Karpas-422 (cell line): Measurements from ENCODE around the gene LOC101059915.
"Not testable (repeated sequence)": the region's sequence is repeated elsewhere in the genome, so short reads cannot be mapped to it uniquely, and the experiment has no call there.

ENCODE experiments used
- DNase-seq: peaks from one replicate; pipeline ENCODE4 v3.0.0-alpha.2; 2015
- H2AFZ ChIP-seq: fragments of 200-600 bp; sonication (generic); 2 replicates; pipeline ENCODE4 v1.6.1; 2014; ENCODE audit warnings: antibody characterized with exemption, low read length, mixed read lengths
- H3K27ac ChIP-seq: fragments of 200-600 bp; sonication (generic); 2 replicates; pipeline ENCODE4 v1.5.1; 2014; ENCODE audit warnings: mild to moderate bottlenecking, low read length, moderate library complexity
- H3K27me3 ChIP-seq: fragments of 200-600 bp; sonication (generic); 2 replicates; pipeline ENCODE4 v1.6.1; 2014; ENCODE audit warnings: low read length, mixed read lengths
- H3K36me3 ChIP-seq: fragments of 200-600 bp; sonication (generic); 2 replicates; pipeline ENCODE4 v1.6.1; 2014; ENCODE audit warnings: low read length, mixed read lengths; ENCODE audit not compliant: insufficient read depth
- H3K4me1 ChIP-seq: fragments of 200-600 bp; sonication (generic); 2 replicates; pipeline ENCODE4 v1.6.1; 2014; ENCODE audit warnings: mild to moderate bottlenecking, low read length, mixed read lengths
- H3K4me2 ChIP-seq: fragments of 200-600 bp; sonication (generic); 2 replicates; pipeline ENCODE4 v1.6.1; 2014; ENCODE audit warnings: low read length, low read depth, mild to moderate bottlenecking; ENCODE audit not compliant: poor library complexity, severe bottlenecking
- H3K4me3 ChIP-seq: fragments of 200-600 bp; sonication (generic); 2 replicates; pipeline ENCODE4 v1.5.1; 2014; ENCODE audit warnings: mild to moderate bottlenecking, antibody characterized with exemption, low read length, mixed read lengths
- H3K79me2 ChIP-seq: fragments of 200-600 bp; sonication (generic); 2 replicates; pipeline ENCODE4 v1.6.1; 2014; ENCODE audit warnings: mild to moderate bottlenecking, low read length, mixed read lengths
- H3K9ac ChIP-seq: fragments of 200-600 bp; sonication (generic); 2 replicates; pipeline ENCODE4 v1.6.0; 2014; ENCODE audit warnings: low read length
- H3K9me2 ChIP-seq: fragments of 200-600 bp; sonication (generic), shearing (Covaris generic); replicated peaks from 2 replicates; pipeline ENCODE4 v1.6.0; 2014; ENCODE audit warnings: mild to moderate bottlenecking, low read length, moderate library complexity; ENCODE audit not compliant: insufficient read depth
- H3K9me3 ChIP-seq: fragments of 300-700, 200-600 bp; sonication (generic); 2 replicates; pipeline ENCODE4 v1.6.1; 2014; ENCODE audit warnings: low read length, mixed read lengths
- H4K20me1 ChIP-seq: fragments of 200-600 bp; sonication (generic); 2 replicates; pipeline ENCODE4 v1.6.1; 2014; ENCODE audit warnings: mild to moderate bottlenecking, antibody characterized with exemption, low read length, low read depth; ENCODE audit not compliant: insufficient read depth

LOC101059915 gene

GRCh38 chrX:71636438-71637252 is 30.7 kb upstream of the LOC101059915 start:
- no peak overlapping the region for H3K27ac ChIP-seq
- no peak for DNase-seq
- H3K4me2 ChIP-seq: no peak overlapping the region
- no peaks in the 10 kb centered on the region for H4K20me1 ChIP-seq
- no peaks in the 10 kb centered on the region for H3K36me3 ChIP-seq
- H3K9ac ChIP-seq: no peak overlapping the region
- no peak overlapping the region for H3K4me3 ChIP-seq
- no peaks in the 10 kb centered on the region for H3K9me2 ChIP-seq
- H2AFZ ChIP-seq: no peak overlapping the region
- peaks cover 7% of the 10 kb centered on the region for H3K4me1 ChIP-seq
- no peaks in the 10 kb centered on the region for H3K79me2 ChIP-seq
- no peaks in the 10 kb centered on the region for H3K9me3 ChIP-seq
- H3K27me3 ChIP-seq: no peaks in the 10 kb centered on the region

GRCh38 chrX:71637253-71637618 is 30.1 kb upstream of the LOC101059915 start:
- no peaks in the 10 kb centered on the region for H3K9me2 ChIP-seq
- no peaks in the 10 kb centered on the region for H3K36me3 ChIP-seq
- H3K79me2 ChIP-seq: no peaks in the 10 kb centered on the region
- no peak overlapping the region for H3K27ac ChIP-seq
- no peaks in the 10 kb centered on the region for H3K9me3 ChIP-seq
- no peak overlapping the region for H3K4me2 ChIP-seq
- no peak overlapping the region for H3K4me3 ChIP-seq
- H3K4me1 ChIP-seq: peaks cover 7% of the 10 kb centered on the region
- no peaks in the 10 kb centered on the region for H4K20me1 ChIP-seq
- H3K27me3 ChIP-seq: no peaks in the 10 kb centered on the region
- no peak overlapping the region for H3K9ac ChIP-seq
- no peak overlapping the region for H2AFZ ChIP-seq
- no peak for DNase-seq

GRCh38 chrX:71637848-71638247 is 29.5 kb upstream of the LOC101059915 start:
- Histone ChIP-seq H3K9me2 (no peaks in the 10 kb centered on the region), H4K20me1 (no peaks in the 10 kb centered on the region), H3K4me2 (no peak overlapping the region), H3K9me3 (no peaks in the 10 kb centered on the region), H3K4me3 (no peak overlapping the region), H3K9ac (no peak overlapping the region), H3K36me3 (no peaks in the 10 kb centered on the region), H2AFZ (no peak overlapping the region), H3K27me3 (no peaks in the 10 kb centered on the region), H3K79me2 (no peaks in the 10 kb centered on the region), H3K4me1 (peaks cover 7% of the 10 kb centered on the region), H3K27ac (no peak overlapping the region)
- no peak for DNase-seq

- Histone ChIP-seq H3K9me2 (no peaks in the 10 kb centered on the region), H4K20me1 (no peaks in the 10 kb centered on the region), H3K27me3 (no peaks in the 10 kb centered on the region), H3K4me1 (peaks cover 7% of the 10 kb centered on the region), H3K9me3 (no peaks in the 10 kb centered on the region), H2AFZ (no peak overlapping the region), H3K27ac (no peak overlapping the region), H3K9ac (no peak overlapping the region), H3K4me2 (no peak overlapping the region), H3K36me3 (no peaks in the 10 kb centered on the region), H3K79me2 (no peaks in the 10 kb centered on the region), H3K4me3 (no peak overlapping the region)
- no peak for DNase-seq
These were observed 28.9 kb upstream of the LOC101059915 start for GRCh38 chrX:71638409-71638808.

GRCh38 chrX:71640002-71640401 is 27.3 kb upstream of the LOC101059915 start:
- no peak overlapping the region for H3K27ac ChIP-seq
- H3K4me1 ChIP-seq: peaks cover 7% of the 10 kb centered on the region
- no peak for DNase-seq

GRCh38 chrX:71644406-71644805 is 22.9 kb upstream of the LOC101059915 start:
- not testable (repeated sequence) for H3K9me2 ChIP-seq, H3K4me3 ChIP-seq, H4K20me1 ChIP-seq, H3K79me2 ChIP-seq, H2AFZ ChIP-seq, H3K4me2 ChIP-seq, H3K27me3 ChIP-seq, H3K36me3 ChIP-seq, DNase-seq, H3K27ac ChIP-seq, H3K9ac ChIP-seq, H3K9me3 ChIP-seq, H3K4me1 ChIP-seq

More at GRCh38 chrX:71640002-71640401, 27.3 kb upstream of the LOC101059915 start:
- no peaks in the 10 kb centered on the region for H3K79me2 ChIP-seq
- H3K9me2 ChIP-seq: no peaks in the 10 kb centered on the region
- H3K4me2 ChIP-seq: no peak overlapping the region
- H2AFZ ChIP-seq: no peak overlapping the region
- no peaks in the 10 kb centered on the region for H3K36me3 ChIP-seq
- H3K9me3 ChIP-seq: no peaks in the 10 kb centered on the region
- no peak overlapping the region for H3K4me3 ChIP-seq
- no peak overlapping the region for H3K9ac ChIP-seq
- no peaks in the 10 kb centered on the region for H3K27me3 ChIP-seq
- H4K20me1 ChIP-seq: no peaks in the 10 kb centered on the region

GRCh38 chrX:71650333-71650969 is 16.9 kb upstream of the LOC101059915 start:
- Histone ChIP-seq H4K20me1 (no peaks in the 10 kb centered on the region), H3K27ac (no peak overlapping the region), H3K4me1 (peaks cover 12% of the 10 kb centered on the region), H3K36me3 (no peaks in the 10 kb centered on the region), H3K9me3 (no peaks in the 10 kb centered on the region), H3K4me2 (no peak overlapping the region), H3K27me3 (no peaks in the 10 kb centered on the region), H3K9me2 (no peaks in the 10 kb centered on the region), H3K4me3 (no peak overlapping the region), H3K9ac (no peak overlapping the region), H3K79me2 (no peaks in the 10 kb centered on the region), H2AFZ (no peak overlapping the region)
- DNase-seq: peak; percentile 47

- no peaks in the 10 kb centered on the region for H4K20me1 ChIP-seq
- peaks cover 12% of the 10 kb centered on the region for H3K4me1 ChIP-seq
- H2AFZ ChIP-seq: no peak overlapping the region
- H3K27ac ChIP-seq: no peak overlapping the region
- no peak overlapping the region for H3K9ac ChIP-seq
- H3K27me3 ChIP-seq: no peaks in the 10 kb centered on the region
- H3K36me3 ChIP-seq: no peaks in the 10 kb centered on the region
- H3K4me2 ChIP-seq: no peak overlapping the region
- no peak overlapping the region for H3K4me3 ChIP-seq
- H3K79me2 ChIP-seq: no peaks in the 10 kb centered on the region
- peak; percentile 85 for DNase-seq
- H3K9me2 ChIP-seq: no peaks in the 10 kb centered on the region
- no peaks in the 10 kb centered on the region for H3K9me3 ChIP-seq
These were observed 14.9 kb upstream of the LOC101059915 start for GRCh38 chrX:71652405-71652804.
